Heart left ventricle (tissue), 16 donors: Measurements from ENCODE around the gene PLEKHG4B. TPM values are rescaled to one million over a fixed set of nuclear protein-coding genes. Genes with fewer than 3 reads are reported as not detected.

ENCODE experiments used
- ATAC-seq, 4 donors: fragments of 200-7000 bp; cut with Tn5 transposase; one replicate each; pipeline ENCODE4 v1.9.1; 2020 to 2022; ENCODE audit warnings: moderate library complexity in 4 of 4, mild to moderate bottlenecking in 3 of 4, moderate number of reproducible peaks in 1 of 4
- DNase-seq, 5 donors: peaks; one replicate each; pipeline ENCODE4 v3.0.0-alpha.2; 2020
- H3K27ac ChIP-seq, 12 donors: fragments of 200-600 bp; sonication (generic) in 4 of 12; one replicate each; pipeline versions ENCODE4 v1.5.0 to v1.8.0; 2016 to 2022; ENCODE audit warnings: mild to moderate bottlenecking in 2 of 12
- H3K27me3 ChIP-seq, 9 donors: fragments of 200-600 bp; sonication (generic) in 2 of 9; one replicate each; pipeline versions ENCODE4 v1.5.1 to v1.8.0; 2016 to 2022; ENCODE audit warnings: mild to moderate bottlenecking in 3 of 9
- H3K36me3 ChIP-seq, 9 donors: fragments of 200-600 bp; sonication (generic) in 2 of 9; one replicate each; pipeline versions ENCODE4 v1.5.0 to v1.8.0; 2018 to 2022; ENCODE audit warnings: mild to moderate bottlenecking in 2 of 9
- H3K4me1 ChIP-seq, 12 donors: fragments of 200-600 bp; sonication (generic) in 4 of 12; one replicate each; pipeline versions ENCODE4 v1.5.0 to v1.8.0; 2016 to 2022; ENCODE audit warnings: mild to moderate bottlenecking in 3 of 12
- H3K4me3 ChIP-seq, 12 donors: fragments of 200-600 bp; sonication (generic) in 4 of 12; one replicate each; pipeline versions ENCODE4 v1.5.0 to v1.8.0; 2017 to 2022; ENCODE audit warnings: mild to moderate bottlenecking in 9 of 12, moderate library complexity in 4 of 12
- H3K9me3 ChIP-seq, 12 donors: fragments of 200-600 bp; sonication (generic) in 4 of 12; one replicate each; pipeline versions ENCODE4 v1.5.0 to v1.8.0; 2016 to 2022; ENCODE audit warnings: mild to moderate bottlenecking in 1 of 12
- POLR2A ChIP-seq, 2 donors: fragments of 450-650 bp; IDR thresholded peaks; one replicate each; pipeline ENCODE4 v1.6.1; 2017; ENCODE audit warnings: antibody characterized with exemption in 2 of 2, mild to moderate bottlenecking in 2 of 2, moderate library complexity in 2 of 2
- WGBS, 4 donors: extraction: QIAGEN DNeasy Blood & Tissue Kit in 2 of 4; methylation state at CpG; one replicate each; pipeline versions ENCODE4 v1.1.5 to v1.1.7; 2013 to 2018; 5-methylcytosine and 5-hydroxymethylcytosine counted together
- intact Hi-C, 10 donors: fragments of 100-400 bp; cut with DNase I; formaldehyde crosslinking; loops; one replicate each; pipeline versions ENCODE4 v1.11.1 to v1.14.2; 2022
- polyA plus RNA-seq, 2 donors: library from polyadenylated mRNA; stranded (reverse); fragments of 200-250 nt; gene quantifications; one replicate each; pipeline ENCODE4 v1.2.3, GENCODE V29; 2013
- total RNA-seq, 9 donors: library from RNA; depleted of rRNA in 2 of 9; stranded (reverse); fragments of >200 nt in 2 of 9; fragmentation: NEBNext Ultra II Directional in 3 of 9; extraction: Animal tissue kit (Norgen Biotek cat#: 25700) in 3 of 9; gene quantifications; one replicate each; pipeline versions ENCODE4 v1.1.0 to v1.2.4, GENCODE V29; 2016 to 2023
- TF ChIP-seq, protein P1 (sequence below), 12 donors: fragments of 200-600 bp; sonication (generic) in 4 of 12; IDR thresholded peaks; one replicate each; pipeline versions ENCODE4 v1.5.0 to v1.8.0; 2018 to 2022; ENCODE audit warnings: antibody characterized with exemption in 12 of 12, mild to moderate bottlenecking in 5 of 12
- donor health status: ischemic (EF 13 %, LVEDD 7.1; RV severe dilation, severe dysfunction).
- donor health status: healthy with polysubstance abuse.
- donor health status: DM: no; HTN: yes; CAD: no.
- donor health status: DM: no; HTN: no; CAD: no.
- donor health status: ischemic (EF 25% LVEDD 6.9; RV normal size, moderate dysfunction).
- donor health status: ischemic (EF 25% LVEDD 5.7; RV mildly dilated, moderate dysfunction).
- donor health status: healthy.
- donor health status: DM: yes; HTN: yes; CAD: no.
- donor health status: ischemic (EF 35%, LVEDD 5.7; RV mildly dilated, moderate dysfunction).
- donor health status: nonischemic (EF 11% LVEDD 7.7; RV severe dilation, severe dysfunction).
- donor health status: DM: yes; HTN: yes; CAD: no.
- donor health status: PGD.
- donor health status: ischemic (EF 29% LVEDD 5.4; RV normal size, mild dysfunction).
- donor health status: nonischemic (EF 23%, LVEDD 6.1; RV moderate dilation, normal function).

Gene PLEKHG4B
- total and polyA plus RNA-seq, 11 donors, result 0.03 to 0.34 (median 0.10) TPM; not detected in 7

- Histone ChIP-seq H3K4me1 (peaks cover 0 to 17% (median 8%) of the 10 kb centered on the region in 12 donors), H3K27ac (no peak overlapping the region), H3K9me3 (no peaks in the 10 kb centered on the region), H3K36me3 (no peaks in the 10 kb centered on the region), H3K4me3 (no peak overlapping the region), H3K27me3 (no peaks in the 10 kb centered on the region)
- 87 to 91% (median 89%) methylated on average over 13 of the region's 13 CpGs for WGBS, 4 donors
- DNase-seq (peak in 1 of 5 donors; percentile 6), ATAC-seq (no peak)
- TF ChIP-seq, protein P1, sequence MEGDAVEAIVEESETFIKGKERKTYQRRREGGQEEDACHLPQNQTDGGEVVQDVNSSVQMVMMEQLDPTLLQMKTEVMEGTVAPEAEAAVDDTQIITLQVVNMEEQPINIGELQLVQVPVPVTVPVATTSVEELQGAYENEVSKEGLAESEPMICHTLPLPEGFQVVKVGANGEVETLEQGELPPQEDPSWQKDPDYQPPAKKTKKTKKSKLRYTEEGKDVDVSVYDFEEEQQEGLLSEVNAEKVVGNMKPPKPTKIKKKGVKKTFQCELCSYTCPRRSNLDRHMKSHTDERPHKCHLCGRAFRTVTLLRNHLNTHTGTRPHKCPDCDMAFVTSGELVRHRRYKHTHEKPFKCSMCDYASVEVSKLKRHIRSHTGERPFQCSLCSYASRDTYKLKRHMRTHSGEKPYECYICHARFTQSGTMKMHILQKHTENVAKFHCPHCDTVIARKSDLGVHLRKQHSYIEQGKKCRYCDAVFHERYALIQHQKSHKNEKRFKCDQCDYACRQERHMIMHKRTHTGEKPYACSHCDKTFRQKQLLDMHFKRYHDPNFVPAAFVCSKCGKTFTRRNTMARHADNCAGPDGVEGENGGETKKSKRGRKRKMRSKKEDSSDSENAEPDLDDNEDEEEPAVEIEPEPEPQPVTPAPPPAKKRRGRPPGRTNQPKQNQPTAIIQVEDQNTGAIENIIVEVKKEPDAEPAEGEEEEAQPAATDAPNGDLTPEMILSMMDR (IDR thresholded peaks at IDR 0.05), result no peak
- no peak for TF ChIP-seq POLR2A (IDR thresholded peaks at IDR 0.05)
- intact Hi-C loops, result no loop called here
Observed at GRCh38 chr5:172421-172820, 80.5 kb downstream of the PLEKHG4B start.

DNA sequence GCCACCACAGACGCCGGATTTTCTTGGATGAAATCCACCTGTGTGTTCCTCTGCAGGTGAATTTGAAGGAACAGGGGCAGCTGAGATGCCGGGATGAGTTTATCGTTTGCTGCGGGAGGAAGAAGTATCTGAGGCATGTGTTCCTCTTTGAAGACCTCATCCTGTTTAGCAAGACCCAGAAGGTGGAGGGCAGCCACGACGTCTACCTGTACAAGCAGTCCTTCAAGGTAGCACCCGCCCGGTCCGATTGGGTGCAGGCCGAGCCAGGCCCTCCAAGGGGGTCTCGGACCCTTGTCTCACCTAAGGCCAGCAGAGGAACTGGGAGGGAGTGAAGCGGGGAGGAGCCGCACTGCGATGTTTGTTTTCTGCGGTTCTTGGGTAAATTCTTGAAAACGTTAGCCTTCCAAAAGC, 80.9 kb downstream of the PLEKHG4B start:
- Histone ChIP-seq H3K27me3 (no peaks in the 10 kb centered on the region), H3K27ac (no peak overlapping the region), H3K4me3 (no peak overlapping the region), H3K4me1 (peaks cover 0 to 17% (median 8%) of the 10 kb centered on the region in 12 donors), H3K9me3 (no peaks in the 10 kb centered on the region), H3K36me3 (no peaks in the 10 kb centered on the region)
- TF ChIP-seq, protein P1 (IDR thresholded peaks at IDR 0.05), result no peak
- 78 to 85% (median 80%) methylated on average over 17 of the region's 17 CpGs for WGBS, 4 donors
- DNase-seq, result no peak
- intact Hi-C loops, result no loop called here
- ATAC-seq, result no peak

- TF ChIP-seq, protein P1 (IDR thresholded peaks at IDR 0.05), result no peak
- no peak for TF ChIP-seq POLR2A (IDR thresholded peaks at IDR 0.05)
- intact Hi-C loops, result no loop called here
- no peak overlapping the region for H3K4me3 ChIP-seq
- peaks cover 0 to 12% (median 6%) of the 10 kb centered on the region in 12 donors for H3K4me1 ChIP-seq
- H3K27ac ChIP-seq, result no peak overlapping the region
- H3K36me3 ChIP-seq, result no peaks in the 10 kb centered on the region
- no peak for ATAC-seq
- DNase-seq, result no peak
- 79 to 89% (median 83%) methylated on average over 20 to 22 of the region's 22 CpGs for WGBS, 4 donors
- H3K27me3 ChIP-seq, result no peaks in the 10 kb centered on the region
- no peaks in the 10 kb centered on the region for H3K9me3 ChIP-seq
Observed at GRCh38 chr5:173392-174290, 81.7 kb downstream of the PLEKHG4B start.

DNA sequence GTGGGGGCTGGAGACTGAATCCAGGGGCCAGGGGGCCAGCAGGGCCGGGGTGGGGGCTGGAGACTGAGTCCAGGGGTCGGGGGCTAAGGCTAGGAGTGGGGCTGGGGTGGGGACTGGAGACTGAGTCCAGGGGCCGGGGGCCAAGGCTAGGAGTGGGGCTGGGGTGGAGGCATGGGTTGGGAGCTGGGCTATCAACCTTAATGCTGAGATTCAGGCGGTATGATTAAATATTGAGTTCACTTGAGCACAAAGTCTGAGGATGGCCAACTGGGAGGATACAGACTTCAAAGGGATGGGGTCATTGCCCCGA, 82.3 kb downstream of the PLEKHG4B start:
- H3K9me3 ChIP-seq, result no peaks in the 10 kb centered on the region
- intact Hi-C loops, result no loop called here
- TF ChIP-seq POLR2A (IDR thresholded peaks at IDR 0.05), result no peak
- TF ChIP-seq, protein P1 (IDR thresholded peaks at IDR 0.05), result no peak
- H3K36me3 ChIP-seq, result no peaks in the 10 kb centered on the region
- no peak overlapping the region for H3K4me3 ChIP-seq
- H3K4me1 ChIP-seq, result peaks cover 0 to 6% (median 3%) of the 10 kb centered on the region in 12 donors
- 91 to 97% (median 94%) methylated on average over 5 of the region's 5 CpGs for WGBS, 4 donors
- no peak overlapping the region for H3K27ac ChIP-seq
- ATAC-seq (no peak), DNase-seq (no peak)
- peaks cover 0 to 5% (median 0%) of the 10 kb centered on the region in 9 donors for H3K27me3 ChIP-seq
